Stomach (tissue), 4 donors: Measurements from ENCODE around the gene RGS19.

Source experiments
- CTCF ChIP-seq, 7 experiments: fragments of 450-650 bp in 4 of 7; fragments of 200-600 bp in 3 of 7; sonication (generic) in 3 of 7; IDR thresholded peaks; one replicate each; pipeline ENCODE4 v1.5.1; 2016 to 2019; ENCODE audit warnings: antibody characterized with exemption in 7 of 7, control low read depth in 2 of 7, mild to moderate bottlenecking in 1 of 7
- EP300 ChIP-seq: sonication (generic); formaldehyde crosslinking; IDR thresholded peaks from one replicate; pipeline ENCODE4 v1.6.1; 2017; ENCODE audit warnings: antibody characterized with exemption
- POLR2A ChIP-seq, 4 donors: fragments of 450-650 bp; IDR thresholded peaks; one replicate each; pipeline ENCODE4 v1.6.1; 2016; ENCODE audit warnings: antibody characterized with exemption in 4 of 4, control low read depth in 2 of 4, mild to moderate bottlenecking in 1 of 4, moderate library complexity in 1 of 4
- POLR2AphosphoS5 ChIP-seq, 3 donors: sonication (generic); formaldehyde crosslinking; IDR thresholded peaks; one replicate each; pipeline ENCODE4 v1.6.1; 2016; ENCODE audit warnings: antibody characterized with exemption in 3 of 3

- TF ChIP-seq POLR2AphosphoS5 (IDR thresholded peaks at IDR 0.05) (no peak), CTCF (IDR thresholded peaks at IDR 0.05) (no peak), POLR2A (IDR thresholded peaks at IDR 0.05) (no peak), EP300 (no peak)
Observed at GRCh38 chr20:64082820-64083377, 3.6 kb upstream of the RGS19 start.
